Effector CD8-positive, alpha-beta T cell (primary cell): Measurements from ENCODE around the gene LYSMD1.

Experiments
- DNase-seq: peaks from one replicate; lab custom pipeline; 2025; lab: John Stamatoyannopoulos, UW

LYSMD1 gene

DNA sequence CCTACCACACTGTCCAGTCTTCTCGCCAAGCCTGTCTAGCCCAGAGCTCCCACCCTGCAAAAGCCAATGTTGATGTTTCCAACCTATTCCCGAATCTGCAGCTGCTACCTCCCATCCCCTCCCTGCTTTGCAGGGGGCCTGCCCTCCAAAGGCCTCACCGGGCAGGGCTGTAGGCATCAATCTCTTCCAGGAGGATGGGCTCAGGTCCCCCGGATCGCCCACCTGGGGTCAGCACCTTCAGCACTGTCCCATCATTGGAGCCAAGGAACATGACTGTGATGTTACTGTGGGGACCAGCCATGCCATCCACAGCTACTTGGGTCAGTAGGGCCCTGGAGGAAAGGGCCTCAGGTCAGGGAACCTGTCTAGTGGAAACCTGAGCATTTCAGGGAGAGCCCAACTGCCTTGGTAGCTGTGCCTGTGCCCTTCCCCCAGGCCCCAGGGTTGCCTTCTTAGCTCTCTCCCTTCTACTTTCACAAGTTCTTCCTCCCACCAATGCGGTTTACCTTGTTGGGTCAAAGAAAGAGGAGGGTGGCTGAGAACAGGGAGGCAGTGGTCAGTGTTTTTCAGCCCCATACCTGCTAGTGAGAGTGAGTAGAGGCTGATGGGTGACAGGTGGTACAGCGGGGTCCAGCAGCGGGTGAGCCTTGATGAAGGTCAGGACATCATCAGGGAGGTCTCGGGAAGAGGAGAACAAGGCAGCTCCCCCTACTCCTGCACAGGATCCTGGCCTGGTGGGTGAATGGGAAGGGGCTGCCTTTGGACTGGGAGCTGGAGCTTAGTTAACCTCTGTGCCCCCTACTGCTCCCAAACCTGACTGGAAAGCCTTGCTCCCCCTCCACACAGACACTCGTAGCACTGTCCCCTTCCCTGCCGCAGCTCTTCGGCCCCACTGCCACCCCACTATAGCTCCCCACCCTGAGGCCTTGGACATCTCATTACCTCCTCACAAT, 30.0 kb downstream of the LYSMD1 start:
- no peak for DNase-seq

DNA sequence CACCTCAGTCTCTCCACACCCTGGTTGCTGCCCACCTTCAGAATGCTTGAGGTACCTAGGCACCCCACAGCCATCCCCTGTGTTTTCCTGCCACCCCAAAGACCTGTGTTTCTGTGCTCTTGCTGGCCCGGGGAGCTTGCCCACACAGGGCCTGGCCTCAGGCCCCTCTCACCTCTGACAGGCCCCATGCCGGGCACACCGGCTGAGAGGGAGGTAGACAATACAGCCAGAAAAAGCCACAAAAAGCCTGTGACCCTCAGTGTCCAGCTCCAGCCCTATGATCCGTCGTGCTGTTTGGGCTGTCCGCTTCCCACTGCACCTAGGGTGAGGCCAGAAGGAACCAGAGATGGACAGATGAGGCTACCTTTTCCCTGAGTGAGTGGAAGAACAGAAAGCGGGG, 30.7 kb downstream of the LYSMD1 start:
- DNase-seq = no peak

GRCh38 chr1:151134396-151134795, 31.3 kb downstream of the LYSMD1 start:
- DNase-seq = no peak

DNA sequence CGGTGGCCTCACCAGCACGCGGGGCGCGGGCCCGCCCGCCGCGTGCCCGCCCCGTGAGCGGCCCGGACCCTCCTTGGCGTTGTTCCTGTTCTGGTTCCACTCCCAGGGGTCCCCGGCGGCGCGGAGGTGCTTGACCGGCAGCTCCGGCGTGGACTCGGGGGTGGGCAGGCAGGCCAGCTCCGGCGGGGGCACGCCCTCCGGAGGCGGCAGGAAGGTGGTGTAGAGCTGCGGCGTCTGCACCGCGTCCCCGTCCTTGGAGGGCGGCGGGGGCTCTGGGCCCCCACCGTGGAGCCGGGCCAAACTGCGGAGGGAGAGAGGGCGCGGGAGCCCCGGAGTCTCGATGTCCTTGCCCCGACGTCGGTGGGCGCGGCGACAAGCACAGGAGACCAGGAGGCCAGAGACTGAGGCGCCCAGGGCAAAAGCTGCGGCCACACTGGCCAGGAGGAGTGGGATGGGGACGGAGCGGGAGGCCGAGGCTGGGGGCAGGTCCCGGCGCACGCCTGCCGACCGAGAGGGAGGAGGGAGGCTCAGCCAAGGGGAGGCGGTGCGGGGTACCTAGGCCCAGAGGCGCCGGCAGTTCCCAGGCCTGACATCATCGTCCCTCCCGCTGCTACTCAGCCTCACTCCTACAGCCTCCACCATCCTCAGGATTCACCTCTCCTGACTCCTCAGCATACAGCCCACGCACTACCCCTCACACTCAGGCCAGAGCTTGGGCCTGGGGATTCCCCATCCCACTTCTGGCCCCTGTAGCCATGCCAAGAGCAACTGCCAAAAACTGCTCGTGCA, 32.5 kb downstream of the LYSMD1 start:
- no peak for DNase-seq

GRCh38 chr1:151132335-151133017, 33.2 kb downstream of the LYSMD1 start:
- no peak for DNase-seq

DNA sequence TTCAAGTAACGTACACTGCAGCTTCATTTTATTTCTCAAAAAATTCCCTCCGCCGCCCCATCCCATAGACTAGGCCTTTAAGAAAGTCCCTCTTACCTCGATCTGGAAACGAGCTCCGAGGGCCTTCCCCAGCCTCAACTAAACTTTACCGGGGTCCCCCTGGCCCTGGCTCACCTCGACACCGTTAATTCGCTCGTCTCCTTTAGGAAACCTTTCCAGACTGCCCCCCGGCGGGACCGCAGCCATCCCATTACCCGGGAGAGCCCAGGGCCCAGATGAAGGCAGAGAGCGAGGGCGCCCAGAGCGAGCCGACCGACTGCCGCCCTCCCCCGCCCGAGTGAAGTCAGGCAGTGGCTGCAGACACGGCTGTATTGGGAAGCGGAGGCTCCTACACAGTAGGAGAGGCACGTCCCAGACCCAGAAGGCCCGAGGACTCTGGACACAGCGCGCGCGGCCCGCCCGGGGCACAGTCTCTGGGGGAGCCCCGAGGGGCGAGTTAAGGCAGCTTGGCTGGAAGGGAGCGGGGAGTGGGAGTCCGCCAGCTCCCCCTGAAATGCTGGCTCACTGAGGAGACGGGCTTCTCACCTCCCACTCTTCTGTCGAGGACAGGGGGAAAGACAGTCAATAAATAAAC, 33.9 kb downstream of the LYSMD1 start:
- no peak for DNase-seq

GRCh38 chr1:151130987-151131586, 34.6 kb downstream of the LYSMD1 start:
- DNase-seq = peak; percentile 82

DNA sequence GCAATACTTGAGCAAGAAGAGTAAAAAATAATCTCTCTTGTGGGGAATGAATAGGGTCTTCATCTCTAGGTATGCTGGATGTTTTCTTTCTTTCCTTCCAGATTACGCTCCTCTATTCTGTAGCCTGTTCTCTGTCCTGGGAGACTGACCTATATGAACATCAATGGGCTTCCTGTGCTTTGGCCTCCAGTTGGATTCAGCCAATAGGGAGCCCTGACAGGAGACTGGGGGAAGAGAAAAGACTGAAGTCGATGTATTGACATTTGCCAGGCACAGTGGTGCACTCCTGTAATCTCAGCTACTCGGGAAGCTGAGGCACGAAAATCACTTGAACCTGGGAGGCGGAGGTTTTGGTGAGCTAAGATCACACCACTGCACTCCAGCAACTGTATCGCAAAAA, 36.9 kb downstream of the LYSMD1 start:
- DNase-seq = no peak

GRCh38 chr1:151124763-151125403, 40.8 kb downstream of the LYSMD1 start:
- no peak for DNase-seq

DNA sequence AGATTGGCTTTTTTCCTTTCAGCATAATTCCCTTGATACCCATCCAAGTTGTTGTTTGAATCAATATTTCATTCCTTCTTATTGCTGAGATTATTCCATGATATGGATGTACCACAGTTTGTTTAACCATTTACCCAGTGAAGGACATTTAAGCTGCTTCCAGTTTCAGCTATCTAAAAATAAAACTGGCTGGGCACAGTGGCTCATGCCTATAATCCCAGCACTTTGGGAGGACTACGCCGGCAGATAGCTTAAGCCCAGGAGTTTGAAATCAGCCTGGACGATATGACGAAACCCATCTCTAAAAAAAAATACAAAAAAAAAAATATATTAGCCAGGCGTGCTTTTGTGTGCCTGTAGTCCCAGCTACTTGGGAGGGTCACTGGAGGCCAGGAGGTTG, 51.8 kb downstream of the LYSMD1 start:
- no peak for DNase-seq
